A673 (cell line): ENCODE results near the gene CYTH1. TPM values are rescaled to one million over a fixed set of nuclear protein-coding genes. Genes with fewer than 3 reads are reported as not detected.

Source experiments
- BruUV-seq: library from RNA; stranded (reverse); fragments of 400-500 nt; replicated peaks from 2 replicates; lab custom pipeline; 2021; lab: Mats Ljungman, UMichigan
- CTCF ChIA-PET: fragments of 300-600 bp; sonication (Branson Sonifier 250); formaldehyde crosslinking; loops from one replicate; lab custom pipeline; 2022; ENCODE audit warnings: antibody characterized with exemption; lab: Charles Lee
- POLR2A ChIA-PET: fragments of 300-600 bp; sonication (Branson Sonifier 250); formaldehyde crosslinking; loops from one replicate; lab custom pipeline; 2022; ENCODE audit warnings: antibody characterized with exemption; ENCODE audit not compliant: low non-redundant PET; lab: Charles Lee
- DNase-seq: peaks from one replicate; pipeline ENCODE4 v3.0.0-alpha.2; 2015; ENCODE audit warnings: low spot score
- H3K27ac ChIP-seq: fragments of 200-600 bp; sonication (generic); 2 replicates; pipeline ENCODE4 v1.5.1; 2016; ENCODE audit warnings: mixed run types, low read depth, mild to moderate bottlenecking, mixed read lengths, antibody characterized with exemption, low read length; ENCODE audit not compliant: poor library complexity, severe bottlenecking
- H3K27me3 ChIP-seq: fragments of 200-600 bp; sonication (generic); replicated peaks from 2 replicates; pipeline ENCODE4 v1.6.1; 2017; ENCODE audit warnings: mixed run types, low read depth, mild to moderate bottlenecking, mixed read lengths, antibody characterized with exemption, low read length; ENCODE audit not compliant: insufficient read depth, poor library complexity
- H3K36me3 ChIP-seq: fragments of 200-600 bp; sonication (generic); 2 replicates; pipeline ENCODE4 v1.6.1; 2016; ENCODE audit warnings: mixed run types, mild to moderate bottlenecking, mixed read lengths, antibody characterized with exemption, low read length; ENCODE audit not compliant: insufficient read depth, poor library complexity, severe bottlenecking
- H3K4me1 ChIP-seq: fragments of 200-600 bp; sonication (generic); 2 replicates; pipeline ENCODE4 v1.6.1; 2017; ENCODE audit warnings: mixed run types, mild to moderate bottlenecking, mixed read lengths, antibody characterized with exemption, low read length; ENCODE audit not compliant: insufficient read depth, poor library complexity, severe bottlenecking
- H3K4me3 ChIP-seq: fragments of 200-600 bp; sonication (generic); 2 replicates; pipeline ENCODE4 v1.5.1; 2016; ENCODE audit warnings: low read depth, mixed run types, mild to moderate bottlenecking, mixed read lengths, low read length; ENCODE audit not compliant: poor library complexity, severe bottlenecking
- H3K9me3 ChIP-seq: fragments of 200-600 bp; sonication (generic); 2 replicates; pipeline ENCODE4 v1.6.1; 2016; ENCODE audit warnings: mixed run types, low read depth, mild to moderate bottlenecking, mixed read lengths, antibody characterized with exemption, low read length; ENCODE audit not compliant: poor library complexity, severe bottlenecking
- CTCF ChIP-seq: fragments of 300-800, 200-600 bp; sonication (generic); conservative IDR thresholded peaks from 2 replicates; pipeline ENCODE4 v1.5.1; 2017; ENCODE audit warnings: low read depth, mild to moderate bottlenecking, antibody characterized with exemption, low read length, moderate library complexity, mixed read lengths
- EZH2 ChIP-seq: fragments of 200-600 bp; sonication (generic); IDR thresholded peaks from 2 replicates; pipeline ENCODE4 v1.6.1; 2017; ENCODE audit warnings: borderline replicate concordance, low read depth, mild to moderate bottlenecking, mixed read lengths, antibody characterized with exemption, low read length; ENCODE audit not compliant: poor library complexity, severe bottlenecking
- intact Hi-C: fragments of 100-400 bp; cut with micrococcal nuclease; formaldehyde crosslinking; loops from one replicate; pipeline ENCODE4 v1.10.0; 2022; ENCODE audit not compliant: unreplicated experiment
- total RNA-seq: library from RNA; stranded (reverse); gene quantifications from 2 replicates; pipeline ENCODE4 v1.2.3, GENCODE V29; 2021

CYTH1 gene
- total RNA-seq, 1 experiment from 2014 or later: 17.9 TPM

- ChIA-PET POLR2A (no interaction called here), CTCF (no interaction called here)
- H3K27me3 ChIP-seq: no peaks in the 10 kb centered on the region
- no peak overlapping the region for H3K4me3 ChIP-seq
- peaks cover 8% of the 10 kb centered on the region for H3K36me3 ChIP-seq
- H3K9me3 ChIP-seq: no peaks in the 10 kb centered on the region
- no peak for DNase-seq
- TF ChIP-seq CTCF (no peak), EZH2 (no peak)
- intact Hi-C loops: no loop called here
- no TSS peak for BruUV-seq
- H3K27ac ChIP-seq: no peak overlapping the region
- H3K4me1 ChIP-seq: no peaks in the 10 kb centered on the region
Measured at GRCh38 chr17:78704594-78704993, 77.5 kb downstream of the CYTH1 start.

DNA sequence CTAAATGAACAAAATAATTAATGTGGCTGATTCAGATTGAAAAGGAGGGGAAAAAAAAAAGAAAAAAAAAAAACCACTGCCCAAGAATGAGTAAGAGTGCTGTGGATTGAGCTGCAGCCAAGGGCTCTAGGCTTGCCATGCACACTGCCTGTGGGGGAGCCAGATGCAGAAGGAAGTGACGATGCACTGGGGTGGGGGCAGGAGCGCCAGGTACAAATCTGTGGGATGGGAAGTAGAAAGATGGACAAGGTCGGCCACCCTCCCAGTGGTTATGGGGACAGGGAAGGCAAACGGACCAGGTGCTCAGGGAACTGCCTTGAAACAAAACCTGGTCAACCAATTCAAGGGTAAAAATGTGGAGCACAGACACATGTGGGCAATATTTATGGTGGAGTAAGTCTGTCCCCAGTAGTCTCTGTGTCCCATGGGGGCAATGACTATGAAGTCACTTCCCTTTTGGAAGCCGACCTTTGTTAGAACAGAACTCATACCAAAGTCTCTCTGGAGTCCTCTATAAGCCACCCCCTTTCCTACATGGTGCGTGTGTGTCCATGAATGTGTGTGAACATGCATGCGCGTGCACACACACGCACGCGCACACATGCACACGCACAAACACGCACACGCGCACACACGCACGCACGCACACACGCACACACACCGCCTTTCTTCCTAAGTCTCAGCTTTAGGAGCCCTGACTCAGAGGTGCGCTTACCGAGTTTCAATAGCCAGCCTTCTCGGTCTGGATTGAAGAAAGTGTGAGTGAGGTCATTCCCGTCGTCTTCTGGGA is 84.3 kb downstream of the CYTH1 start:
- POLR2A ChIA-PET: interaction anchor here (0.6 to 0.7 kb wide), 2 partner anchors 25 to 377 kb away, joined by 13 to 18 read pairs; partner anchors contain the start of gene ENGASE
- H3K27me3 ChIP-seq: no peaks in the 10 kb centered on the region
- CTCF ChIA-PET: no interaction called here
- no peaks in the 10 kb centered on the region for H3K9me3 ChIP-seq
- H3K27ac ChIP-seq: peak overlapping the region; percentile 22
- DNase-seq: peak; percentile 61
- no TSS peak for BruUV-seq
- no peak for TF ChIP-seq CTCF
- TF ChIP-seq EZH2: no peak
- H3K4me3 ChIP-seq: no peak overlapping the region
- intact Hi-C loops: no loop called here
- H3K36me3 ChIP-seq: peaks cover 16% of the 10 kb centered on the region
- H3K4me1 ChIP-seq: peaks cover 3% of the 10 kb centered on the region

DNA sequence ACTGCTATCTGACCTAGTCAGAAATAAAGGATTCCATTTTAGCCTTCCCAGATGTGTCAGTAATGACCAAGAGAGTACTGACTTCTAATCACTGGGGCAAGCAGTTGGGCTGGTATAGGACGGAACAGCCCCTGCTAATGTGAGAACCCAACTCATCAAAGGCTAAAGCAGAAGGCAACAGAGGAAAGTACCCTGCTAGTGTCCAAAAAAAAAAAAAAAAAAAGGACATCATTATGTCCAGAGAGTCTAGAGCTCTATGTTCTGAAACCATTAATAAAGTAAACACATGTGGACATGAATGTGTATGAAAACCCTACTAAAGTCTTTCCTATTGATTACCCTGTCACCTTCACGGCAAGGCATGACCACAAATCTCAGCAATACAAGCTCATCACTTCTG is 85.0 kb downstream of the CYTH1 start:
- BruUV-seq: no TSS peak
- Histone ChIP-seq H3K4me3 (no peak overlapping the region), H3K4me1 (peaks cover 3% of the 10 kb centered on the region), H3K36me3 (peaks cover 14% of the 10 kb centered on the region), H3K27ac (peak overlapping the region; percentile 22), H3K27me3 (no peaks in the 10 kb centered on the region), H3K9me3 (no peaks in the 10 kb centered on the region)
- ChIA-PET POLR2A (interaction anchor here (0.6 to 0.7 kb wide), 2 partner anchors 24 to 377 kb away, joined by 13 to 18 read pairs; partner anchors contain the start of gene ENGASE), CTCF (no interaction called here)
- no peak for DNase-seq
- intact Hi-C loops: no loop called here
- TF ChIP-seq CTCF (no peak), EZH2 (no peak)
